ENCODE measurements around the gene CES1. TPM values are rescaled to one million over a fixed set of nuclear protein-coding genes. Genes with fewer than 3 reads are reported as not detected.
A peak's percentile ranks its signal among the peaks of the same experiment; 100 is the strongest.

Gene CES1
- total RNA-seq (100 to 1,000 TPM in 1 of 4 donors, 10 to 100 TPM in 3; 20.2 to 115 (median 43.0) TPM), polyA plus RNA-seq (1 to 10 TPM; 1.8 to 8.4 (median 6.6) TPM)

GRCh38 chr16:55832773-55833691 is at the start of gene CES1:
TSS of gene CES1 (minus strand) at chr16:55833096. CDS start at chr16:55833055, 41 bp downstream.
- Histone ChIP-seq H3K27me3 (no peaks in the 10 kb centered on the region), H3K4me3 (peak within 1 kb of the TSS in 3 of 4 donors; percentile 22 to 42 (median 39)), H3K9me3 (no peaks in the 10 kb centered on the region), H3K4me1 (no peaks in the 10 kb centered on the region), H3K27ac (peak within 1 kb of the TSS in 3 of 4 donors; percentile 34 to 76 (median 71)), H3K36me3 (no peaks in the 10 kb centered on the region)
- TF ChIP-seq EP300 (IDR thresholded peaks at IDR 0.05) = no peak
- no peak for TF ChIP-seq POLR2A (IDR thresholded peaks at IDR 0.05)
- no peak for TF ChIP-seq CTCF (IDR thresholded peaks at IDR 0.05)
- no peak for TF ChIP-seq POLR2AphosphoS5 (IDR thresholded peaks at IDR 0.05)
- intact Hi-C loops (cut with DNase I) = no loop called here
- DNase-seq = peak; percentile 78
- WGBS, 2 donors = 55 to 67% methylated on average over 30 of the region's 30 CpGs

GRCh38 chr16:55876854-55877253 is 44.0 kb upstream of the CES1 start:
- H3K27me3 ChIP-seq = peaks cover 0 to 6% (median 0%) of the 10 kb centered on the region in 3 donors
- H3K4me1 ChIP-seq = no peaks in the 10 kb centered on the region
- TF ChIP-seq EP300 (IDR thresholded peaks at IDR 0.05) = no peak
- no peak for TF ChIP-seq POLR2A (IDR thresholded peaks at IDR 0.05)
- no peak for TF ChIP-seq POLR2AphosphoS5 (IDR thresholded peaks at IDR 0.05)
- no peak for TF ChIP-seq CTCF (IDR thresholded peaks at IDR 0.05)
- no peak overlapping the region for H3K27ac ChIP-seq
- H3K4me3 ChIP-seq = no peak overlapping the region
- no peak for DNase-seq
- 55 to 74% methylated on average over 4 of the region's 4 CpGs for WGBS, 2 donors
- H3K36me3 ChIP-seq = no peaks in the 10 kb centered on the region
- intact Hi-C loops (cut with DNase I) = no loop called here
- H3K9me3 ChIP-seq = no peaks in the 10 kb centered on the region

GRCh38 chr16:55875273-55875672 is 42.4 kb upstream of the CES1 start, which contains the start of gene CES5A:
TSS of gene CES5A (minus strand) at chr16:55875373. CDS start at chr16:55875221, 152 bp downstream.
- H3K4me1 ChIP-seq = no peaks in the 10 kb centered on the region
- 52 to 78% methylated on average over 2 of the region's 2 CpGs for WGBS, 2 donors
- DNase-seq = no peak
- TF ChIP-seq CTCF (IDR thresholded peaks at IDR 0.05) (no peak), POLR2A (IDR thresholded peaks at IDR 0.05) (no peak), POLR2AphosphoS5 (IDR thresholded peaks at IDR 0.05) (no peak), EP300 (IDR thresholded peaks at IDR 0.05) (no peak)
- no peak within 1 kb of the TSS for H3K4me3 ChIP-seq
- H3K27me3 ChIP-seq = peaks cover 0 to 2% (median 0%) of the 10 kb centered on the region in 3 donors
- H3K9me3 ChIP-seq = no peaks in the 10 kb centered on the region
- intact Hi-C loops (cut with DNase I) = no loop called here
- H3K27ac ChIP-seq = no peak within 1 kb of the TSS
- no peaks in the 10 kb centered on the region for H3K36me3 ChIP-seq

- no peak for DNase-seq
- Histone ChIP-seq H3K4me1 (no peaks in the 10 kb centered on the region), H3K27me3 (no peaks in the 10 kb centered on the region), H3K27ac (no peak overlapping the region), H3K9me3 (no peaks in the 10 kb centered on the region), H3K4me3 (no peak overlapping the region), H3K36me3 (no peaks in the 10 kb centered on the region)
- 89% methylated on average over 5 of the region's 5 CpGs for WGBS, 2 donors
- intact Hi-C loops (cut with DNase I) = no loop called here
- TF ChIP-seq POLR2AphosphoS5 (IDR thresholded peaks at IDR 0.05) = no peak
- TF ChIP-seq POLR2A (IDR thresholded peaks at IDR 0.05) = no peak
- TF ChIP-seq EP300 (IDR thresholded peaks at IDR 0.05) = no peak
- TF ChIP-seq CTCF (IDR thresholded peaks at IDR 0.05) = no peak
Observed at GRCh38 chr16:55873122-55873521, 40.2 kb upstream of the CES1 start.
